Renal cortex interstitium (tissue), 11 donors: ENCODE data around the gene SPHKAP. TPM values are rescaled to one million over a fixed set of nuclear protein-coding genes. Genes with fewer than 3 reads are reported as not detected.
"Not testable (repeated sequence)": the region's sequence is repeated elsewhere in the genome, so short reads cannot be mapped to it uniquely, and the experiment has no call there.

Experiments
- DNase-seq, 11 donors: peaks; one replicate each; pipeline ENCODE4 v3.0.0-alpha.2; 2013; ENCODE audit warnings: low read depth in 9 of 11, low spot score in 4 of 11; ENCODE audit errors: extremely low read depth in 1 of 11
- polyA plus RNA-seq, 3 donors: library from polyadenylated mRNA; unstranded; fragments of 120-200 nt; gene quantifications; one replicate each; pipeline ENCODE4 v1.2.1, GENCODE V29; 2013; ENCODE audit not compliant: insufficient read length in 3 of 3

Gene SPHKAP
- polyA plus RNA-seq, 3 donors: 3.8 to 4.3 (median 4.1) TPM

- peak in 5 of 11 donors; percentile 6 to 25 (median 9) for DNase-seq
Measured at GRCh38 chr2:228048838-228049490, 132.5 kb downstream of the SPHKAP start.

GRCh38 chr2:228040995-228041394, 140.5 kb downstream of the SPHKAP start:
- DNase-seq: no peak

GRCh38 chr2:228039752-228040534, 141.5 kb downstream of the SPHKAP start:
- DNase-seq: no peak

GRCh38 chr2:228038967-228039366, 142.5 kb downstream of the SPHKAP start:
- no peak for DNase-seq

GRCh38 chr2:228037915-228038314, 143.6 kb downstream of the SPHKAP start:
- no peak for DNase-seq

GRCh38 chr2:228023619-228024018, 157.9 kb downstream of the SPHKAP start:
- DNase-seq: no peak

GRCh38 chr2:228018311-228018710, 163.2 kb downstream of the SPHKAP start:
- no peak for DNase-seq

- no peak for DNase-seq
Measured at GRCh38 chr2:228017784-228018183, 163.7 kb downstream of the SPHKAP start.

GRCh38 chr2:228016402-228016801, 165.1 kb downstream of the SPHKAP start:
- DNase-seq: no peak

- no peak for DNase-seq
Measured at GRCh38 chr2:228015741-228016140, 165.7 kb downstream of the SPHKAP start.

- DNase-seq: no peak
Measured at GRCh38 chr2:227996366-227996765, 185.1 kb downstream of the SPHKAP start.

- DNase-seq: no peak
Measured at GRCh38 chr2:227990937-227991336, 190.6 kb downstream of the SPHKAP start.

GRCh38 chr2:227973241-227973640, 208.2 kb downstream of the SPHKAP start:
- no peak for DNase-seq

- no peak for DNase-seq
Measured at GRCh38 chr2:227971619-227972230, 209.8 kb downstream of the SPHKAP start.

- DNase-seq: no peak
Measured at GRCh38 chr2:227960317-227960716, 221.2 kb downstream of the SPHKAP start.

- DNase-seq: no peak
Measured at GRCh38 chr2:227942965-227943364, 238.5 kb downstream of the SPHKAP start.

GRCh38 chr2:227942021-227942420, 239.5 kb downstream of the SPHKAP start:
- DNase-seq: no peak

GRCh38 chr2:227939271-227940027, 242.0 kb downstream of the SPHKAP start:
- DNase-seq: peak in 7 of 11 donors; percentile 0 to 18 (median 7)

- not testable (repeated sequence) for DNase-seq
Measured at GRCh38 chr2:227936249-227936648, 245.2 kb downstream of the SPHKAP start.
